Hepatic stellate cell (primary cell): Measurements from ENCODE around the gene KRTAP5-11.
A peak's percentile ranks its signal among the peaks of the same experiment; 100 is the strongest.
"Not testable (repeated sequence)": the region's sequence is repeated elsewhere in the genome, so short reads cannot be mapped to it uniquely, and the experiment has no call there.

Source experiments
- DNase-seq: peaks from one replicate; pipeline ENCODE4 v3.0.0; 2011; ENCODE audit warnings: low spot score

KRTAP5-11 gene

DNA sequence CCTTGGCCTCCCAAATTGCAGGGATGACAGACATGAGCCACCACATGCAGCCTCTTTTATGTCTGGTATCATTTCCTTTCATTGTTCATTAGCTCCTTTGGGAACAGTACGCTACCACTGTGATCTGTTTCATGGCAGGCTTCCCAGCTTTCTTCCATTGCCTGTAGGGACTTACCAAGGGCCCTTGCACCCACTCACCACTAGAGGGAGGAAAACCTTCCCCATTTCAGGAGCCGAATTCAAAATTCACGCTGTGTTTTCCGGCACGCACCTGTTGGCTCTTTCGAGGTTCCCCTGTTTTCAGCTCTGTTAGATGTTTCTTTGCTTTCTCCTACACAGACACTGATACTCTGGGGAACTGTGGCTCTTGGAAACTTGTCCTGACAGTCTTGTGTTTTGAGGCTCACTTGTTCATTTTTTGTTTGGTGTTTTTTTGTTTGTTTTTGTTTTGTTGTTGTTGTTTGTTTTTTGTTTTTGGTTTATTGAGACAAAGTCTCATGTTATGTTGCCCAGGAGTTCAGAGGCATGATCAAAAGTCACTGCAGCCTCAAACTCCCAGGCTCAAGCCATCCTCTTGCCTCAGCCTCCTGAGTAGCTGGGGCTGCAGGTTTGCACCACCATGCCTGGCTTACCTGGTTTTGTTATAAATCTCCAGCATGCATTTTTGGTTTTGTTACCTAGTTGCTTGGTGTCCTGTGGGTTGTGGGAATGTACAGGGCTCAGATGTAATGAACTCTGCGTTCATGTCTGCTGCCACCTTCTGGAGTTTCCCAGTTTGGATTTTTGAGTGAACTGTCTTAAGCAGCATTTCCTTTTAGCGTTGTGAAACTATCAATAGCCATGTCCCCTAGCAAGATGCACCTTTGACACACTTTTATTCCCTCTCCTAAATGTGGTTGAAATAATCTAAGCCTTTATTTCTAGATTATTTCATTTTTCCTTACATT is 2.3 kb downstream of the KRTAP5-11 start:
- DNase-seq, result peak; percentile 77

DNA sequence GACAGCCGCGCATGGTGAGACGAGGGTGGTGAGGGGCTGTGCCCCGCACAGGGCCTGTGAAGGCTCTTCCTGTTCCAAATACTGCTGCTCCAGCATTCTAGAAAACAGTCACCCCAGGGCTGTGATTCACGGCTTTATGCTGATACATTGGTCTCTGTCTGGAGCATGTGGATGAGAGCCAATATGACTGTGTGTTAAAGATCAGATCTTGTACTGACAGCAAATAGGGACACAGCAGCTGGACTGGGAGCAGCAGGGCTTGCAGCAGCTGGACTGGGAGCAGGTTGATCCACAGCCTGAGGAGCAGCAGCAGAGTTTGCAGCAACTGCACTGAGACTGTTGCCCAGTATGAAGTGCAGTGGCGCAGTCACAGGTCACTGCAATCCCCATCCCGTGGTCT is 3.2 kb downstream of the KRTAP5-11 start:
- not testable (repeated sequence) for DNase-seq

- DNase-seq, result no peak
Observed at GRCh38 chr11:71577469-71578004, 5.1 kb downstream of the KRTAP5-11 start.

- not testable (repeated sequence) for DNase-seq
Observed at GRCh38 chr11:71576688-71577465, 5.8 kb downstream of the KRTAP5-11 start.

DNA sequence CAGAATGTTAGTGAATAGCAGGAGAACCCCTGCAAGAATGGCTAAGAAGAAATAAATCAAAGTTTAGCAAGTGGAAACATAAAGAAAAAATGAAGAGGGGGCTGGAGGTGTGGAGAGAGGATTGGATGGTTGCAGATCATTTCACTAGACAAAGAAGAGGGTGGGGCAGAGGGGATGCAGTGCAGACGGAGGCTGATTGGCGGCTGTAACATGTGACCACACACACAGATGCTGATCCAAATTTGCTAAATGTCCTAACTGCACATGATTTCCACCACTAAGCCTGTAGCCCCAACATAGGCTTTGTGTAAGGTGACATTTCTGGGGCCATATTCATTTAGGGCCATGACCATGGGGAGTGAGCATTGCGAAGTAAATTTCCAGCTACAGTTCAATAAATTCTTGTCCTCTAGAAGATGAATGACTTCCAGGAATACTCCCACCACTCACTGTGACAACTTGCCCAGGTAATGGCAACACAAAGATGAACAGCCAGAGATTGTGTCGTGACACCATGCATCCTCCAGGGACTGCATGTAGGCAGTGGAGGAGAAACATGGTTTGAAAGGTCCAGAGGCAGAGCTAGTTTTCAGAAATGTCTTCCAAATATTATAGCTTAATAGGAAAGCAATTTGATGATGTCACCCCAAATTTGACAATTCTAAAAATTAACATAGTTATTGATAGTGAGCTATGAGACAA is 6.8 kb downstream of the KRTAP5-11 start:
- no peak for DNase-seq

GRCh38 chr11:71574418-71574817 is 8.3 kb downstream of the KRTAP5-11 start:
- DNase-seq, result no peak

- DNase-seq, result no peak
Observed at GRCh38 chr11:71572811-71573210, 9.9 kb downstream of the KRTAP5-11 start.

DNA sequence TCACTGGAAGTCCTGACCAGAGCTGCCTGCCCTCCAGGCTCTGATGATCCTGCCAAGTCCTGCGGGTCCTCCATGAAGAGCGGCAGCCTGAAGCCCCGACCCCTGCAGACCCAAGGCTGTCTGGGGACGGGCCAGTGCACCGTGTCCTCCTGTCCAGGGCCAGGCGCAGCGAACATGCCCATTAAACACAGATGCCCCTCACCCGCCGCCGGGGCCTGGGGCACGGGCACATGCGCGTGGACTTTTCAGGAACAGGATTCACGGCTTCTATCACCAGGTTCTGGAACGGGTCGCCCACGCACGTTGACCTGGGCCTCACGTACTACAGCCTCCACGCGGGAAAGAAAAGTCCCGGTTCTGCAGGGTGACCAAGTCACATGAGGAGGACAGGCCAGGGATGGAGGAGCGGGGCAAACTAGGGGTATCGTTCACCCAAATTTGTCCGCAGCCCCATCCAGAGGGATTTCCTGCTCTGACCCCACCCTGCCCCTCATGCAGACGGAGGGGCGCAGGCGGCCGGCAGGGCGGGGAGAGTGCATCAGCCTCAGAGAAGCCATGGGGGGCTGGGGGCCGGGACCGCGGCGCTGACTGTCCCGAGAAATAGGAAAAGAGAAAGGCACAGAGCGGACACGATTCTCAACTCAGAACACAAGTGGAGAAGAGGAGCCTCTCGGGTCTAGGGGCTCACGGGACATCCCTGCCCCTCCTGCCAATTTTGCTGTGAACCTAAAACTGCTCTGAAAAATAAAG is 11.4 kb downstream of the KRTAP5-11 start:
- not testable (repeated sequence) for DNase-seq

GRCh38 chr11:71568704-71569349 is 13.8 kb downstream of the KRTAP5-11 start:
- DNase-seq, result no peak

- not testable (repeated sequence) for DNase-seq
Observed at GRCh38 chr11:71567633-71568032, 15.0 kb downstream of the KRTAP5-11 start.

DNA sequence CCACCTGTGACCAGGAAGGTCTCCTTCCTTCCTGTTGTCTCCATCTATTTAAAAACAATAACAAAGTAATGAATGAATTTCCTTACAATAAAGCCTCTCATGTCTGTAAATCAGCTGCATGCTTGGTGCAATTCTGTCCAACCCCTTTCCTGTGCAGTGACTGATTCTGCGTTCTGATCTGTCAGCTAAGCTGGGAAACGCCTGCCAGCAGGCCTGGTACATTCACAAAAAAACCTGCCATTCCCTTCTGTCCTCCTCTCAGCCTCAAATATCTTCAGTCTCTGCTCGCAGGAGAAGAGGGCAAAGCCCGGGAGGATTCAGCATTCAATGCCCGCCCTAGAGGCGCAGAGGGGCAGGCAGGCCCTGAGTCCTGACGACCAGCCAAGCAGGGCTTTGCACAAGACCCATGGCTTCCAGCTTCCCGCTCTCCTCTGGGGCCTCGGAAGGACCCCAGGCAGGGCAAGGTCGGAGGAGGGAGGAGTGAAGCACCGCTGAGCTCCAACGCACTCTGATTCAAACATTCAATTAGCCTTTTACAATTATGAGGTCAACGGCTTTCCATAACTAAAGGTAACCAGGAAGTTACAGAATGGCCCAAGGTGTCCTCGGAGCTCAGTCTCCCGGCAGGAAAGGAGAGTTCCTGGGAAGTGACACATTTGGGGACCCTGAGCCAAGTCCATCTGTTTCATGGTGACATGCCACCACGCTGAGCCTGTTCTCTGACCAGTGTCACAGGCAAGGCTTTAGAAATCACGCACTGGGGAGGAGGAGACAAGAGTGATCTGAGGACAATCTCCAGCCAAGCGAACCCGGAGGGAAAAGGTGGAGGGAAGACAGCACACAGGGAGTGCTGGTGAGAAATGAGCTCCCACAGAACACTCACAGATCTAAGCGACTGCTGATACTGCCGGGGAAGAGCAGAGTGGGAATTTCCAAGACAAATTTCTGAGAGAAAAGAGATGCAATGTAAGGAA is 15.8 kb downstream of the KRTAP5-11 start:
- DNase-seq, result not testable (repeated sequence)

DNA sequence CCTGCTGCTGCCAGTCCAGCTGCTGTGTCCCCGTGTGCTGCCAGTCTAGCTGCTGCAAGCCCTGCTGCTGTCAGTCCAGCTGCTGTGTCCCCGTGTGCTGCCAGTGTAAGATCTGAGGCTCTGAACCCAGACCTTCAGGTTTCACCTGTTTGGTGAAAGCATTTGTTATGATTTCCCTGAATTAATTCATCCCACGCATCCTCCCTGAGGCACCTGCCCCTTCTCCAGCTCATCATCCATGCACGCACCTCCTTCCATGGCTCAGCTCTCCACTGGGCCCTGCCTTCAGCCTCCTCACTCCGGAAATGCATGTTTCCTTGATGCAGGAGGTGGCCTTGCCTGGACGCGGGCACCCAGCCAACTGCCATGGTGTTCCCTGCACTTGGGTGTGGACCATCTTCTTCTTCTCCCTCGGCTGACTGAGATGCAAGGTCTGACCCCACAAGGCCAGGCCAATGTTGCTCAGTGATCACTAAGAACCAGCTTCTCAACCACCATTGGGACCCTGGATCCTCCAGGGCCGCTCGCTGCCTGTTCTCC is 16.5 kb downstream of the KRTAP5-11 start:
- DNase-seq, result no peak

DNA sequence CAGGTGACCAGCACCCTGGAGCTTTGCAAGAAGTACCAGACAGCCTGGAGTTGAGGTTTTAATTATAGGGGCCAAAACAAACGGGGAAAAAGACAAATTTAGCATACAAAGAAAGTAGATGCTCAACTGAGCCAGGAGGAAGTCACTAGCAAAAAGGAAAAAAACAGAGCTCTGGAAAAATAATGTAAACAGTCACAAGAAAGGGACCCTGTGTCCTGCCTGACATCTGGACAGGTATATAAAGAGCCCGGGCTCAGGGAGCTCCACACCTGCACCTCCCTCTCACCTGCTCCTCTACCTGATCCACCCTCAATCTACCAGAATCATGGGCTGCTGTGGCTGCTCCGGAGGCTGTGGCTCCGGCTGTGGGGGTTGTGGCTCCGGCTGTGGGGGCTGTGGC is 17.4 kb downstream of the KRTAP5-11 start, which contains the start of gene KRTAP5-10:
TSS of gene KRTAP5-10 (plus strand) at position 301 of the 400 bp plus-strand sequence. CDS start at position 326, 25 bp downstream.
- no peak for DNase-seq

GRCh38 chr11:71564430-71564829 is 18.2 kb downstream of the KRTAP5-11 start:
- DNase-seq, result no peak

DNA sequence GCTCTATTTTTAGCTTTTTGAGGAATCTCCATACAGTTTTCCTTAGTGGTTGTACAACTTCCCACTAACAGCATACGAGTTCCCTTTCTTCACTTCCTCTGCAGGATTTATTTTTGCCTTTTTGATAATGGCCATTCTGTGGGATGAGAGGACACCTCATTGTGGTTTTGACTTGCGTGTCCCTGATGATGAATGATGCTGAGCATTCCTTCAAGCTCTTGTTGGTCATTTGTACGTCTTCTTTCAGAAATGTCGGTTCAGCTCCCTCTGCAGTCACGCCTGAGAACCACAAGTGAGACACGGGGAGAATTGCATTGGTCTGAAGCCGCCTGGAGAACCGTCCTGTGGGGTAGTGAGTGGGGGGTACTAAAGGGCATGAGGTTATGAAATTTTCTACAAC is 19.3 kb downstream of the KRTAP5-11 start:
- peak; percentile 72 for DNase-seq

GRCh38 chr11:71562120-71562519 is 20.6 kb downstream of the KRTAP5-11 start:
- no peak for DNase-seq

- DNase-seq, result no peak
Observed at GRCh38 chr11:71558996-71559395, 23.7 kb downstream of the KRTAP5-11 start.

DNA sequence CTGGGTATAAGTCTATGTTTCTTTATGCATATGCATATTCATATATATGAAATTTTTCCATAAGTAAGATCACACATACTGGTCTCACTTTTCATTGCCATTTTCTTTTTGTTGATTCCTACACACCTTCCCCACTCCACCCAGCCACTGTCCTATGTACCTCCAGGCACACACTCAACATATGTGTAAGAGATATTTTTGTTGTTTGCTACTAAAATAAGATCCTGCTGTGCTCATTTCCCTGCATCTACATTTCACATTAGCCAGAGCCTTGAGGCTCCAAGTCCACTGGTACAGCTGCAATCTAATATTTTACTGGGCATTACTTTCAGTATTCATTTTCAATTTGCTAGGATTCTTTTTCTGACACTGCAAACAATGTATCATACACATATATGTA is 25.4 kb downstream of the KRTAP5-11 start:
- DNase-seq, result no peak

- no peak for DNase-seq
Observed at GRCh38 chr11:71556018-71556417, 26.7 kb downstream of the KRTAP5-11 start.
